Hippocampal formation (tissue), 2 donors: ENCODE results near the gene INF2.

Experiments
- DNase-seq, 2 donors: peaks; one replicate each; lab custom pipeline; 2025; lab: John Stamatoyannopoulos, UW

Gene INF2

DNA sequence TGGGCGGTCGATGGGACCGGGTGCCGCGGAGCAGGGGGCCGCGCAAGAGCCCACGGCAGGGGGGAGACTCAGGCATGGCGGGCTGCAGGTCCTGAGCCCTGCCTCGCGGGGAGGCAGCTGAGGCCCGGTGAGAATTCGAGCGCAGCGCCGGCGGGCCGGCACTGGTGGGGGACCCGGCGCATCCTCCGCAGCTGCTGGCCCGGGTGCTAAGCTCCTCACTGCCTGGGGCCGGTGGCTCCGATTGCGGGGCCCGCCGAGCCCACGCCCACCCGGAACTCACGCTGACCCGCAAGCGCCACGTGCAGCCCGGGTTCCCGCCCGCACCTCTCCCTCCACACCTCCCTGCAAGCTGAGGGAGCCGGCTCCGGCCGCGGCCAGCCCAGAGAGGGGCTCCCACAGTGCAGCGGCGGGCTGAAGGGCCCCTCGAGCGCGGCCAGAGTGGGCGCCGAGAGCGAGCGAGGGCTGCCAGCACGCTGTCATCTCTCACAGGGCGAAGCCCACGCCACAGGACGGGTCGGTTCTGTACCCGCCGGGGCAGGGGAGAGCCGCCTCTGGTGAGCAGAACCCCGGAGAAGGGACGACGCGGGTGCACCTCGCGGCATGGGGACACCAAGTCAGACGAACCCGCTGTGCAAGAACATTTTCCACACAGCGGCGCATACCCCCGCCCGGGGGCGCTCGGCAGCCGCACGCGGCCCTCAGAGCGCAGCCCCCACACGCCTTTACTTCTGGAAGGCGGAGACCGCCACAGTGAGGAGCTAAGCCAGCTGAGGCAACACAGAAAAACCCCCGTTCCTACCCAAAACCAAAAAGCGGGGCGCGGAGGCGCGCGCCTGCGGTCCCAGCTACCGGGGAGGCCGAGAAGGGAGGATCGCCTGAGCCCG is 62.4 kb downstream of the INF2 start:
- DNase-seq = no peak

DNA sequence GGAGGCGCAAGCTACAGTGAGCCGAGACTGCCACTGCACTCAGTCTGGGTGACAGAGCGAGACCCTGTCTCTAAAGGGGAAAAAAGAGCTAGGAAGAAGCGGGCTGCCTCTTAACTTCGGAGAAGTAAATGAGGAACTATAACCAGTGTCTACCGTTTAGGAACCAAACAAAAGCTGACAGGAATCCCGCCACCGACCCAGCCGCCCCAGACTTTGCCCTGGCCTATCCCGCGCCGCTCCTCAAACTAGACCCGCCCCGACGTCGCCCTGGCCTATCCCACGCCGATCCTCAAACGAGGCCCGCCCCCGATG is 63.0 kb downstream of the INF2 start:
- DNase-seq = no peak

DNA sequence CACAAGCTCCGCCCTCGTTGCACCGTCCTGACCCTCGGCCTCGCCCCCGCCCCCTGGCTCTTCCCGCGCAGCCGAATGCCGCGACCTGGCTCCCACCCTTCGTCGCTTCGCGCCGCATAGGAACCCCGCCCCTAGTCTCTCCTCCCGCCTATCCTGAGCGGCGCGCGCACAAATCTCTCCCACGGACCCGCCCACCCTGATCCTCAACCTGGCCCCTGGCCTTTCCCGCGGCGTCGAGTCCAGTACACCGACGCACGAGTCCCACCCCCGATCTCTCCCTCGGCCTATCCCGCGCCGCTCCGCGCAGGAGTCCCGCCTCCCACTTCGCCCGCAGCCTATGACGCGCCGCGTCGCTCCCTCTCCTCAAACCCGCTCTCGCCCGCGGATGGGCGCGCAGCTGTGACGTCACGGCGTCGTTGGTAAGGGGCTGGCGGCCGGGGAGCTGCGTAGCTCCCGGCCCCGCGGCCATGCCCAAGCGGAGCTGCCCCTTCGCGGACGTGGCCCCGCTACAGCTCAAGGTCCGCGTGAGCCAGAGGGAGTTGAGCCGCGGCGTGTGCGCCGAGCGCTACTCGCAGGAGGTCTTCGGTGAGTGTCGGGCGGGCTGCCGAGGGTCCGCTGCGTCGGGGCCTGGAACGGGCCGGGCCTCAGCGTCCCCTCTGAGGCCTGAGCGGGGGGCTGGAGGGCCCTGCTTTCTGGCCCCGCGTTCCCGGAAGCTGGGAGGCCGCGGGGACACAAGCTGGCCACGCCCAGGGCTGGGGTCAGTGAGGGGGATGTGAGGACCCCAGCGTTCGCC is 63.5 kb downstream of the INF2 start, which contains the start of gene SIVA1:
Gene SIVA1, plus strand, starts transcription at position 413 of the 793 bp plus-strand sequence. Its CDS starts 55 bp downstream, at position 468.
- DNase-seq = peak; percentile 100

DNA sequence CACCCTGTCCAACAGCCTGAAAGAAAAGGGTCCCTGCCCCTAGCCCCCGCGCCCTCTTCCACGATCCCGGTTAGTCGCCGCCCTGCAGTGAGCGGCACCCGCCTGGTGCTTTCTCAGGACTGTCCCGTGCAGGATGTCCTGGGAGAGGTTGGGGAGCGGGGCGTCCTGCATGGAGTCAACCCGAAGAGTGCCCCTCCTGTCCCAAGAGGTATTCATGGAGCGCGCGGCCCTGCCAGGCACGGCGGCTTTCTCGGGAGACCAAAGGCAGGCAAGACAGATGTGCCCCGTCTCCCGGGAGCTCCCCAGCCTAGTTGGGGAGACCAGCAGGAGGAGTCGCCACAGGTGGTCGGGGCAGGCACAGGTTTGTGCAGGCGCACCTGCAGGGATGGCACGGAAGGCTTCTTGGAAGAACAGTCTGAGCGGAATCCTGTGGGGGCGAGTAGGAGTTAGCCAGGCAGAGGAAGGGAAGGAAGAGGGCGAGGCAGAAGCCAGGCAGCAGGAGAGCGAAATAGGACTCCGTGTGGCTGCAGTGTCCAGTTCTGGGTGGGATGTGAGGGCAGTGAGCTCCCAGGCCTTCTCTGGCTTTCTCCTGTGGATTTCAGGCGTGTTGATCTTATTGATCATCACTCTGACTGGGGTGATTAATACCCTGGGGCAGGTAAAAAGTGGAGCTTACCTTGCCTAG is 64.3 kb downstream of the INF2 start:
- DNase-seq = no peak

DNA sequence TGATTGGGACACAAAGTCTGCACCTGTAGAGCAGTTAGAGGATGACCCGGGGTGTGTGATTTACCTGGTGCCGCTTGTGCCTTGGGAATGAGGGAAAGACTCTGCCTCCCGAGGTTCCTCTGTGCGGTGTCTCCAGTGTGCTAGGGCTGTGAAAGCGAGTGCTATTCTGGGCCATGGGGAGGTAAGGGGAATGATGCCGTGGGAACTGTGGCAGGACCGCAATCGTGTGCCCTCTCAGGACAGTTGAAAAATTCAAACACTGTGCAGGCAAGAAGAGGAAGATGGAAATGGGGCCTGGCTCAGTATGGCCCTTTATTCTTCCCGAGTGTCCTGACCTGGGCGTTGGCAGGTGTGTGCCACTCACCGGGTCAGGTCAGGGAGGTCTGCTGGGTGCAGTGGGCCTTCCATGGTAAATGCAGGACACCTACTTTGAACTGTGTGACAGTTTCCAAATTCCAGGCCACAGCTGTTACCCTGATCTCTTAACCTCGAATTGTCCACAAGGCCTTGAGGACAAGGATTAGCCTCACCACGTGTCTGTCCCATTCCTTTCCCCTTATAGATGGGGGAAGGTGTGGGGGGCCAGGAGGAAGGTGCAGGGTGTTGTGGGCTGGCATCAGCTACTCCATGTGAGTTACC is 64.9 kb downstream of the INF2 start:
- DNase-seq = no peak

DNA sequence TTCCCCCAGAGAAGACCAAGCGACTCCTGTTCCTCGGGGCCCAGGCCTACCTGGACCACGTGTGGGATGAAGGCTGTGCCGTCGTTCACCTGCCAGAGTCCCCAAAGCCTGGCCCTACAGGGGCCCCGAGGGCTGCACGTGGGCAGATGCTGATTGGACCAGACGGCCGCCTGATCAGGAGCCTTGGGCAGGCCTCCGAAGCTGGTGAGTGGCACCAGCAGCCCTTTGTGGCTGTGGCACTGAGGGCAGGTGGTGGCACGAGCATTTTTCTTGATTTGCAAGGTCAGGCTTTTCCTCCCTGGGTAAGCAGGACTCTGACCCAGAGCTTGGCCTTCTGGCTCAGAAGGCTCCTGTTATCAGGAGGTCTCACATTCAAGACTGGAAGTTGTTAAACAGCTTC is 66.2 kb downstream of the INF2 start:
- no peak for DNase-seq

DNA sequence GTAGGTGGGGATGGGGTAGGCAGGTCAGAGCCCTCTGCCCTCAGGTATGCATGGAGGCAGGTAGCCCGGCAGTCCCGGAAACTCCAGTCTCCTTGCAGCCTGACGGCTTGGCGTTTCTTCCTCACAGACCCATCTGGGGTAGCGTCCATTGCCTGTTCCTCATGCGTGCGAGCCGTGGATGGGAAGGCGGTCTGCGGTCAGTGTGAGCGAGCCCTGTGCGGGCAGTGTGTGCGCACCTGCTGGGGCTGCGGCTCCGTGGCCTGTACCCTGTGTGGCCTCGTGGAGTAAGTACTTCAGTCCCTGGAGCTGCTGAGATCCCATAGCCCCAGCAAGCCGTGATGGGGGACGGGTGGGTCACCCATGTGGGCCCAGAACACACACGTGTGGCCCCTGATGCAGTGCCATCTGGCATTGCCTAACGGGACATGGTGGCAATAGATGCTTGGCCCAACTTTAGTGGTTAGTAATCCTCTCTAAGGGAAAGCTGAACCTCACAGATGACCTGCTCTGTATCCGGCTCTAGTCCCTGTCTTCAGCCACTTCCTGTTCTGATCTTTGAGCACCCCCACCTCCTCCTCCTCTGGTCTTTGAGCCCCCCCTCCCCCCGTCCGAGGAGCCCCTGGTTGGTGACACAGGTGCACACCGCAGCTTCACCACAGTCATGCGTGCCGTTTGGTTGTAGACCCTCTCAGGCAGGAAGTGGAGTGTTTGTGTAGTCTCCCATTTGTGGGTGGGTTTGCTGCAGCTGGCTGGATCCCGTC is 67.2 kb downstream of the INF2 start:
- DNase-seq = no peak

DNA sequence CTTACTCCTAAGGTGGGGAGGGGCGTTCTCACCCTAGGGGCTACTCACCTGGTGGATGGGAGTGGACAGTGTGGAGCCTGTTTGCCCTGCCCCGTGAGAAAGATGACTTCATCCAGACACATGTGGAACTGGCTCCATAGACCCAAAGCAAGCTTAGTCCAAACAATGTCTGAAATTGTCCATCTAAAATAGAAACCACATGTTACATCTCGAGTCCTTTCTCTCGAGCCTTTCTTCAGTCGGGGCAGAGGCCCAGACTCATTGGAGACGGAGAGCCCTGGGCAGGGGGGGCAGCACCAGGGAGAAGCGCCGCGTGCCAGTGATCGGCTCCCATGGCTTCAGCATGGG is 67.8 kb downstream of the INF2 start:
- no peak for DNase-seq

DNA sequence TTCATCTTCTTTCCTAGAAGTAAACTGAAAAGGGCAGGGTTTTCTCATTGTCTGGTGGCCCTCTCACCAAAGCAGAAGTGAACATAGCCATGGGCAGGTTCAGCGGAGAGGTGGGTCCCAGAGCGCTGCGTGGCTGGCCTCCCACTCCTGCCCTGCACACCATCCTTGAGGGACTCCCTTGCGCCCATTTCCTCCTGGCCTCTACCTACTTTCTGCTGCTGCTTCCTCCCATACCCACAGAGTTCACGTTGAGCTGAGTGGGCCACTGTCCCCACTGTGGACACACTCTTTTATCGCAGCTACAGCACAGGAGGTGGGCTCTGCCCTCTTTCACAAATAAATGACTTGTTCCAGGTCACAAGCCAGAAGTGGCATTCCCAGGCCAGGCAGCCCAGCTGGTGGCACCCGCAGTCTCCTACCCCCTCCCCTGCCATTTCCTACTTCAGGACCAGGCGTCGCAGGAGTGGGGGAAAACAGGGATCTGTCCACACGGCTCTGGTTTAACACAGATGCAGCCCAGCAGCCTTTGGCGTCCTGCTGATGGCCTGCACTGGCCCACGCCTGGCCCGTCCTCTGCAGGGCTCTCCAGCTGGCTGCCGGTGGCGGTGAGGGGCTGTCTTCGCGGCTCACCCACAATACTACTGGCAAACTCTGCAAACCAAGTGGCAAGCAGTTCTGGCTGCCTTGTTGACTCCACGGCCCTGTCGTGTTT is 68.4 kb downstream of the INF2 start:
- no peak for DNase-seq

DNA sequence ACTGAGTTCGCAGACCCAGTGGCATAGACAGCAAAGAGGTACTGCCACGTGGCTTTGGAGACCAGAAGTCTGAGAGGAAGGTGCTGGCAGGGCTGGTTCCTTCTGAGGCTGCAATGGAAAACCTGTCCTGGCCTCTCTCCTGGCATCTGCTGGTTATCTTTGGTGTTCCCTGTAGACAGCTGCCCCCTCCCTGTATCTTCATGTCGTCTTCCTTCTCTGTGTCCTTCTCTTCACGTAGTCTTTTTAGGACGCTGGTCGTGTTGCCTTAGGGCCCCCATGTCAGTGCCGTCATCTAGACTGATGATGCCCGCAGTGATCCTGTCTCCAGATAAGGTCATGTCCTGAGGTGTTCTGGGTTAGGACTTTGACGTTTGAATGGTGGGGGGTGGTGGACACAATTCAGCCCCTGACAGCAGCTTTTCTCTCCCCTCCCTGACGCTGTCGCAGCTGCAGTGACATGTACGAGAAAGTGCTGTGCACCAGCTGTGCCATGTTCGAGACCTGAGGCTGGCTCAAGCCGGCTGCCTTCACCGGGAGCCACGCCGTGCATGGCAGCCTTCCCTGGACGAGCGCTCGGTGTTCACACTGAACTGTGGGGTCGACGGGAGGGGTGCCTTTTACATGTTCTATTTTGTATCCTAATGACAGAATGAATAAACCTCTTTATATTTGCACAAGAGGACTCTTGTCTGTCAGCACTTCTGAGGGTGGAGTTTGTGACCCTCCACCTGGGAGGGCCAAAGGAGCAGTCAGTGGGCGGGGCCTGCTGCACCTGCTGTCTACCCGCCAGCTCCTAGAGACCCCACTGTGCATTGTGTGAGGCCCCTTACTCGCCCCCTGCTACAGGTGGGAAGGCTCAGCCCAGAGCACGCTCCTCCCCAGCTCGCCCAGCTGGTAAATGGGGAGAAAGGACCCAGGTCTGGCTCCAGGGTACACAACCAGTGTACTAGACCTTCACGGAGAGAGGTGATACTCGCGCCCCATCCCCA is 69.9 kb downstream of the INF2 start:
- DNase-seq = no peak

DNA sequence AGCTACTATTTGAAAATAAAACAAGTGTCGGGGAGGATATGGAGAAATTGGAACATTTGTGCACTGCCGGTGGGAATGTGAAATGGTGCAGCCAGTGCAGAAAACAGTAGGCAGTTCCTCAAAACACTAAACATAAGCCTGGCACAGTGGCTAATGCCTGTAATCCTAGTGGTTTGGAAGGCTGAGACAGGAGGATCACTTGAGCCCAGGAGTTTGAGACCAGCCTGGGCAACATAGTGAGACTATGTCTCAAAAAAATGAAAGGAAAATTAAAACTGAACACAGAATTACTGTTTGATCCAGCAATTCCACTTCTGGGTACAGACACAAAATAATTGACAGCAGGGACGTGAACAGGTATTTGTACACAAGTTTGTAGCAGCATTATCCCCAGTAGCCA is 76.1 kb downstream of the INF2 start:
- no peak for DNase-seq

DNA sequence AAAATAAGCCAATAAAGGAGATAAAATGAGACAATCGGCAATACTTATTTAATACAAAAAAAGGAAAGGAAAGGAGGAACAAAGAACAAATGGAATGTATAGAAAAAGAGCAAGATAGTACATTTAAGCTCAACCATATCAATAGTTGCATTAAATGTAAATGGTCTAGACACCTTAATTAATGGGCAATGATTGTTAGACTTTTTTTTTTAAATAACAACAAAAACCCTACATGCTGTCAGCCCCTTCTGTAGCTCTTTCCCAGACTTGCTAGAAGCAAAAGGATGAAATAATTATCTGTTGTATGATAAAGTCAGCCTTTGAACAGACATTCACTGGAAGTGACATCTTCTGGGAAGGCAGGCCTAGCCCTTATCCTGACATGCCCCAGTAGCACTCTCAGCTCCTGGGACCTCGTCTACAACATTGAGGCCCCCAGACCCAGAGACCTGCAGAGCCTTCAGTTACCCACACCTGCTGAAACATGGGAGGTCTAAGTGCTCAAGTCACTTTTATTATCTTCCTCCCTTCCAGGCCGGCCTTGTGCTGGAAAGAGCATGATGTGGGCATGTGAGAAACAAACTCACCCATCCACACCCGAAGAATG is 76.9 kb downstream of the INF2 start:
- no peak for DNase-seq

DNA sequence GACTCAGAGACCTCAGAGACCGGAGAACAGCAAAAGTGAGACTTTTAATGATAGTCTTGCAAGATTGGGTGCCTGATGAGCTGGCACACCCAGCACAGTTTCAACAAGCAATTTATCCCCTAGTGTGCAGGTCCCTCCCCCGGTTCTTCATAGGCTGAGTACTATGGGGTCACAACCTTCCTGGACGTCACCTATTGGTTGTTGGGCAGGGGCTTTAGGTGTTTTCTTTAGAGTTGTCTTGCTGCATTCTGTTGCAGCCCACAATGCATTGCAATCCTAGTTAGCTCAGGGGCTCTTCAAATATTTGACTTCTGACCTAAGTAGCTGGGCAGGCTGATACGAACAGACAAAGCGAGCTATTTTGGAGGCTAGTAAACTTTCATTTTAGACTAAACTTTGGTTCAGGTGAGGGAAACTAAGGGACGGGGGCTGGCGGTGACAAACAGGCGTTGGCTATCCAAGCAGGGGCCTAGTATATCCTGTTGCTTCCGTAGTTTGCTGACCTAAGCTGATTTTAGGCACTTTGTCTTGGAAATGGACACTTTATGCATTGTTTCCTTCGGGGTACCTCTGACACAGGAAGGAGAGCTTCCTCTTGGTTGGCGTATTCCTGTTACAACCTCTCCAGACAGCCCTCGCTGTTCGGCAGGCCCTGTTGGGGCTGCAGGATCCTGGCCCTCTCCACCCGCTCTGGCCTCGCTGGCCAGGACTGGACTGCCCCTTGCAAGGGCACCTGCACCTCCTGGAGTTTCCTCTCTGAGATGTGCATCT is 77.6 kb downstream of the INF2 start:
- no peak for DNase-seq

DNA sequence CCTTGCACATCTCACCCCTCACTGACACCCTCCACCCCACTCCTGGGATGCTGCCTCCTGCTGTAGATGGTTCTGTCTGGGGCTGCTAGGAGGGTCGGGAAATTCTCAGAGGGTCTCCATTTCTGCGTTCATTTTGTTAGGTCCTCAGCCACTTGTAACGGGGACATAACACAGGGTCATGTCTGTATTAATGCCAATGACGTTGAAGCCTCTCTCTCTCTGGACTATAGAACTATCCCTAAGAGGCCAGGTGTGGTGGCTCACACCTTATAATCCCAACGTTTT is 78.2 kb downstream of the INF2 start:
- DNase-seq = no peak

DNA sequence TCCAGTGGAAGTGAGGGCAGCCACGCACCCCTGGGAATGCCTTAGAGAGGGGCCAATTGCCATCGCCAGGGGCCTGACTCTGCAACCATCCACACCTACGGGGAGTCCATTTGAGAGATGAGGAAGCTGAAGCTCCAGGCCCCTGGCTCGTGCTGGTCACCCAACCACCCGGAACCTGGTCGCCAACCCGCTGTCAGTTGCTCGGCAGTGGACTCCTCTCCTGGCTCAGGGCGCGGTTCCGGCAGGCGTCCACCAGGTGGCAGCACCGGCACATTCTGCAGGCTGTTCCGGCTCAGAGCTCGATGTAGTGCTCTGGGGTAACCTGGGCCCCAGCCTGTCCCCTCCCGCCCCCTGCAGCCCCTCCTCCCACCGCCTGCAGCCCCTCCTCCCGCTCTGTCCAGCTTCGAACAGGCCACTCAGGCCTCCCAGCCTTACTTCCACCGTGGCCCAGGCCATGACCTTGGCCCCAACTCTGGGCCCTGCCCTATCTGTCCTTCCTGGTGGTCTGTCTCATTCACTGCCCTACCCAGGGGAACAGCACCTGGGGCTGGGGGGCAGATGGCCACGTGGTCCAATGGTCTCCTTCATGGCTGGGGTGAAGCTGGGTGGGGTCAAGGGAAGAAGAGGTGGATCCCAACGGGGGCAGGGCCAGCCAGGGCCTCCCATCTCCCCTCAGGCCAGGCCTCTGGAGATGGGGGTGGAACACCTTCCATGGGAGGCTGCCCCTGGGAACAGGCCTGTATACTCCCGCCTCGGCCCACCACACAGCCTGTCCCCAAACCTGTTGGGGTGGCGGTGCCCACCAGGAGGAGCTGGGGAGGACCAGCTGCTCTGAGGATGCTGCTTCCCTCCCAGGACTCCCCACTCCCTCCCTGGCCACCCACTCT is 79.3 kb downstream of the INF2 start:
- peak; percentile 46 to 82 for DNase-seq

DNA sequence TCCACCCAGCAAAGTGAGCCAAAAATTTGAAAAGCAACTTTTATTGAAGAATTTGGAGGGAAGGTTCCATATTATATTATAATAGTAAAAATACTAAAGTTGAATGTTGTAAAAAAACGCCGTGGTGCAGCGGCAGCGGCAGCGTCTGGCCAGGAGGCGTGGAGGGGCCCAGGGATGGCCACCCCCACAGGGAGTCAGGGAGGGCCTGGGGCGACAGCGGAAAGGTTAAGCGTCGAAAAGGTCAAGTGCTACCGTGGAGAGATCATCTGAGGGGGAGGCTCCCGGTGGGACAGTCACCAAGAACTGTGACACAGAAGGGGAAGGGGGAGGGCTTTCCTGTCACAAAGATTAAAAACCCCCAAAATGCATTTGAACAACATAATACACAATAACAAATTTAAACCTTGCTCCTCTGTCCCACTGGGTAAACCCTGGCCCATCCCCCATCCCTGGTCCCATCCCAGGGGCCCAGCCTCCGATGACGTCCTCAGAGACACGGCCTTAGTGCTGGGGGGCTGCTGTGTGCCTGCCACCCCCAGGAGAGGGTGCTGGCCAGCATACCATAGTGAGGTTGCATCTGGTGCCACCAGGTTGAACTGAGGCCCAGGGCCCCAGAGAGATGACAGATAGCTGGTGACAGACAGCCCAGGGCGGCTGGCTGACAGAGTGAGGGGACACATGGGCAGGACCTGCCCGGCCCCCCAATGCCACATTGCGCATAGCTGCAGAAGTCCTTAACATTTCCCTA is 80.1 kb downstream of the INF2 start:
- no peak for DNase-seq

DNA sequence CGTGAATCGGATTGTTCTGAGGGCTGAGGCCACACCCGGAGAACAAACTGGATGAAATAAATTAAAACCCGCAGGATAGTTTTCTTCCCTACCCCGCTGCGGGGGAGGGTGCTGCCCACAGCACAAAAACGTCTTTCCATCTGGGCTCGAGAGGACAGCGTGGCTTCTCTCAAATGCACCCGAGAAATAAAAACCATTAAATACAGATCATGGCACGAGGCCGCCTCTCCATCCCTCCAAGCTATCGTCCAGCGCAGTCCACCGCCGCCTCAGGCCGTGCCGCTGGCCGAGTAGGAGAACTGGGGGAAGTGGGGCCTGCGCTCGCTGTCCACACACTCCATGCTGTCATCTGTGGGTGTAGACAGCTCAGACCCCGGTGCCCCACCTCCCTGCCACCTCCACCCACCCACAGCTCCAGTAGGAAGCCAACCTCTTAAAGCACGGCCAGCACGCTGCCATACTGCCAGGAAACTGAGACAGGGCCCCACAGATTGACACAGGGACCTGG is 80.7 kb downstream of the INF2 start:
- DNase-seq = no peak
